GM19468 (cell line): ENCODE results near the gene OSBP2.

Experiments used
- ATAC-seq: cut with Tn5 transposase; IDR thresholded peaks from one replicate; pipeline ENCODE4 v1.9.1; 2021; ENCODE audit warnings: mild to moderate bottlenecking, moderate library complexity, moderate number of reproducible peaks; ENCODE audit not compliant: unreplicated experiment; ENCODE audit errors: extremely low read depth

OSBP2 gene

GRCh38 chr22:30694640-30695350, at the start of gene OSBP2:
Gene OSBP2 (plus strand): TSS chr22:30694874. CDS start chr22:30694910, 36 bp downstream.
- no peak for ATAC-seq

DNA sequence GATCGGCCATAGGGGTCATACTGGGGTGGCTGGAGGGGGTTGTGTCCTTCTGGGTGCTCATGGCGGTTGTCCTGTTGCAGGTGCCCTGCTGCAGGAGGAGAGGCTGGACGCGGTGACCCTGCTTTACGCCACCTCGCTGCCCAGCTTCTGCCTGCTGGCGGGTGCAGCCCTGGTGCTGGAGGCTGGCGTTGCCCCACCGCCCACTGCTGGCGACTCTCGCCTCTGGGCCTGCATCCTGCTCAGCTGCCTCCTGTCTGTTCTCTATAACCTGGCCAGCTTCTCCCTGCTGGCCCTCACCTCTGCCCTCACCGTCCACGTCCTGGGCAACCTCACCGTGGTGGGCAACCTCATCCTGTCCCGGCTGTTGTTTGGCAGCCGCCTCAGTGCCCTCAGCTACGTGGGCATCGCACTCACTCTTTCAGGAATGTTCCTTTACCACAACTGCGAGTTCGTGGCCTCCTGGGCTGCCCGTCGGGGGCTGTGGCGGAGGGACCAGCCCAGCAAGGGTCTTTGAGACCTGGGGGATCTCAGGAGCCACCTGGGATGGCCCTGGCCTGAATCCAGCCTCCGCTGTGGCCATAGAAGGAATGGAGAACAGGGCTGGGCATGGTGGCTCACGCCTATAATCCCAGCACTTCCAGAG, 48.0 kb upstream of the OSBP2 start:
- ATAC-seq, result no peak

GRCh38 chr22:30647536-30647935, 47.1 kb upstream of the OSBP2 start:
- no peak for ATAC-seq

DNA sequence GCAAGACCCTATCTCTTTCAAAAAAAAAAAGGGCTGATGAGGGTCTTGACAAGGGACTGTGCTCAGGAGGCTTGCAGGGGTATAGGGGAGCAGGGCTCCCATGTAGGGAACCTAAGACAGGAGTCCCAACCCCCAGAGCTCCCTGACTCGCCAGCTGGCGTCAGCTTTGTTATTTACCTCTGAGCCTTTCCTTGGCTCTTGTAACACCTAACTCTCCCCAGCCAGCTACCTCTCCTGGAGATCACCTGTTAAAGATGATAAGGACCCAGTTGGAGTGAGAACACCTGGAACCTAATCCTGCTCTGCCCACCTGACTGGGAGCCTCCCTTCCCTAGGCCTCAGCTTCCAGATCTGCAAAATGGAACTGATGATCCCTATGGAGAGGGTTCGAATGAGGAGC, 45.8 kb upstream of the OSBP2 start:
- no peak for ATAC-seq

DNA sequence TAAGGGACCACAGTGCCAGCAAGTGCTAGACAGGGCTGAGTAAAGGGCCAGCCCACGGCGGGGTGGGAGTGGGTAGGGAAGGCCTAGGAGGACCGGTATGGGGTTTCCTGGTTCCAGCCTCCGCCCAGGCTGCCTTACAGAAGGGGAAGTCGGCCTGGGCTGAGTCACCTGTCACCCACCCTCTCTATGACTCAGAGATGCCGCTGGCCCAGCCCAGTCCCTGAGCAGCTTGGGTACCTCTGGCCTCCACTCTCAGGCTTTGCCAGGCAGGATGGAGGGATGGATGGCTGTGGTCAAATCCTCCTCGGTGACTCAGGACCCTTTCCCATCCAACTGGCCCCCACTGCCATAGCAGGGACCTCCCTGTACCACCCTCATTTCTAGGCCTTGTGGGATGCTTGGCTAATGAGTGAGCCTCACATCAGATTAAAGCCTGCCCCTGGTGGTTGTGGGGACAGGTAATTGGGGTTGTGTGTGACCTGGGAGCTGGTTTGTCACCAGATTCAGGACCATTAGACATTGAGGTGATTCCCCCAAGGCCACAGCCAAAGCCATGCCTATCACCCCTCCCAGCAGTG, 45.2 kb upstream of the OSBP2 start:
- ATAC-seq, result no peak

DNA sequence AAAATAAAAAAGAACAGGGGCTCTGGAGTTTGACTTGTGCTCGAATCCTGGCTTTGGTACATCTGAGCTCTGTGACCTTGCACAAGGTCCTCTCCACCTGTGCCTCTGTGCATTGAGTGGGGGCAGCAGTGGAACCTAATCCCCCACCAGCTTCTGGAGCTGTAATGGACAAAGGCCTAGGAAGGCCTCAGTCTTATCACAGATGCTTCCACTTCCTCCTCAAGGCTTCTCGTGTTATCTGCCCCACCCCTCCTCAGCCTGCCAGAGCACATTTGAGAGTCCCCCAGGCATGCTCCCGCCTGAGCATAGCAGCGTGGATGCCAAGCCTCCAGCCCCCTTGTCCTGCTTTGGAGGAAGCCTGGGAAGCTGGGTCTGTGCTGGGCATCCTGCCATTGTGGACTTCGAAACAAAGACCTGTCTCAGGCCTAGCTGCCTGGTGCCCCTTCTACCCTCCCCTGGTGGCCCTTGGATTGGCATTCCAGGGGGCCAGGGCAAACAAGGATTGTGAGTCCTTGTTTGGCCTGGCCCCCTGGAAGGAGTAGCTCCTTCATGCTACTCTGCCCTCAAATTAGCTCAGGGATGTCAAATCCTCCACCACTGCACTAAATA, 44.1 kb upstream of the OSBP2 start:
- no peak for ATAC-seq

- no peak for ATAC-seq
These were observed 41.8 kb upstream of the OSBP2 start for GRCh38 chr22:30652852-30653251.

GRCh38 chr22:30654361-30654760, 40.3 kb upstream of the OSBP2 start:
- no peak for ATAC-seq

DNA sequence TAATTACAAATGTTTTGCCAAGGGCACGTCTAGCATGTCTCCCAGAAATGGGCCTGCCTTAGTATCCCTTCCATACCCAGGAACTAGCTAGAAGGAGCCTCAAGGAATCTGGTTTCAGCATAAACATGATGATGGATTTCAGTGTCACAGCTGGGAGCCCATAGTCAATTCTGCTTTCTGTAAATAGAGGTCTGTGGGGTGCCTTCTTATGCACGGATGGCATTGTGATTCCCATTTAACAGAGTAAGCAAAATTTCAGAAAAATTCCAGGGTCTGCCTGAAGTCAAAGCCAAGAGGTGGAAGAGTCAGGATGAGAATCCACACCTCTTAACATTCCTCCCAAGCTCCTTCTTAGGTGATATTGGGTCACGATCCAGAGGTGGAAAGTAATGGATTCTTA, 39.1 kb upstream of the OSBP2 start:
- ATAC-seq, result no peak

DNA sequence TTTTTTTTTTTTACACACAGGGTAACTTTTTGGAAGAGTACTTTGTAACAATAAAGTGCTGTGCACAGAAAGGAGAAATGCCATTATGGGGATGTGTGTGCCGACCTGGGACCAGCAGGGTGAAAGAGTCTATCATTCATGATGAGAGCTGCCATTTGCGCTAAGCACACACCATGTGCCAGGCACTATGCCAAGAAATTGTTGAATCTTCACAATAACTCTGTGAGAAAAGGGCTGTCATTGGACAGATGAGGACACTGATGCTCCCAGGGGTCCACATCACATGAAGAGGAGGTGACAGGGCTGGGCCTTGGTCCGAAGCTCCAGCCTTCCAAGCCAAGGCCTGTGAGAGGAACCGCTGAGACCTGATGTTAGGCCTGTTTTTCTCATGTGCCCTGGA, 32.6 kb upstream of the OSBP2 start:
- no peak for ATAC-seq

- ATAC-seq, result no peak
These were observed 29.9 kb upstream of the OSBP2 start for GRCh38 chr22:30664798-30665197.

DNA sequence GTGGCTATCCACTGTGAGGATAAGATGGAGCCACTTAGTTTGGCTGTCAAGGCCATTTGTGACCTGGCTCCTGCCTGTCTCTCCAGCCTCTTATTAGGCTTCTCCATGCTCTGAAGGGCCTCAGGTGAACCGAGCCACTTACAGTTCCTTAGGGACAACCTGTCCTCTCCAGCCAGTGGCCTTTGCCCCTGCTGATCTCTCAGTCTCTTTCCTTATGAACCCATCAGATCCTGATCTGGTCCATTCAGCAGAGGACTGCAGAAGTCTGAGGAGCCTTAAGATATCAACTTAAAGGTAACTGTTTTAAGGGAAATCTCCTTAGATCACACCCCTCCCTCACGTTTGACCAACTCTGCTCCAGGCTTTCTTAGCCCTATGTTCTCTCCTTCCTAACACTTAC, 29.4 kb upstream of the OSBP2 start:
- no peak for ATAC-seq

DNA sequence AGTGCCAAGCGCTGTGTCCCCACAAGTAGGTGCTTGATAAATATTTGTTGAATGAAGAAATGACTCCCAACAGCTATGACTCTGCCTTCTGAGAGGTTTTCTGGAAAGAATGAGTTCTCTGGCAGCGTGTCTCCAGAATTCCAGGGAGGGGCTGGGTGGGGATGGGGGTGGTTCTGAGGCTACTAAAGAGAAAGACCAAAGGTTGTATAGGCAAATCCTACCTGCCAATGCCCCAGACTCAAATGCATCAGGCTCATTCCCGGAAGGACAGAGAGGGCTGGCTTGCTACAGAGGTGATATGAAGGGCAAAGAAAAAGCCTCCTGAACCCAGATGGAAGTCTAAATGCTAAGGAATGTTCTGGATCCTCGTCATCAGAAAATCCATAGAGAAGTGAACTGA, 28.9 kb upstream of the OSBP2 start:
- no peak for ATAC-seq

- ATAC-seq, result no peak
These were observed 27.6 kb upstream of the OSBP2 start for GRCh38 chr22:30667107-30667493.

DNA sequence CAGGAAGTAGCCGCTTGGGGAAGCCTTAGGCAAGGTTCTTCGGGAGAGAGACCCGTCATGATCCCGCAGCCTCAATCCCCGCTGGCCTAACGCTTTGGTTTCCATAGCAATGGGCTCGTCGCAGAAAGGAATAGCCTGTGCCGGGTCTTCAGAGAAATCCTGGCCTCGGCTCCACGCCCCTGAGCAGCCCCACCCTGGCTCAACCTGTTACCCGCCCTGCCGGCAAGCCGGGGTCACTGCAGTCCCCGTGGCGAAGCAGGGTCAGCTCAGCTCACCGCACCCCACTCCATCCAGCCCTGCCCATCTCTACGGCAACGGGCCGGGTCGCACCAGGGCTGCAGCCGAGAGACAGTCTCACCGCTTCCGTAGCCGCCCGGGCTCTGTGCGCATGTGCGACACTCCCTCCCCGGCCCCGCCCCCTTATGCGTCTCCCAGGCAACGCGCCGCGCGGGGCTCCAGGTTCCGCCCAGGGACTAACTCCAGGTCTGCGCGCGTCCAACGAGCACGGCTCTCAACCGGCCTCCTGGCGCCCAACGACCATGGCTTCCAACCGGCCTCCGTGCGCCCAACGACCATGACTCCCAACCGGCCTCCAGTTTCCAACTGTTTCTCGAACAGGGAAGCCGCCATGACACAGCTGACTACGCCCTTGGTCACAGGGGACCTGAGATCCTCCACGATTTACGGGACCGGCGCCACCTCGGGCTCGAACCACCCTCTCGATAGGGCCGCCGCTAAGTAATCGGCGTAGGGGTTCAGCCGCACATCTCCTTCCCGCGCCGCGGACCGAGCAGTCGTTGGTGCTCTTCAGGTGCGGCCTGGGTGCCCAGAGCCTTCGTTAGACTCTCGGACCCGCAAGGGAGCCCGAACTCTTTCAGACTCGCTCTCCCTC, 26.9 kb upstream of the OSBP2 start, which contains the start of gene DUSP18:
TSS of gene DUSP18 (minus strand) at position 382 of the 892 bp plus-strand sequence. CDS start 3,872 bp downstream, outside the sequence.
- no peak for ATAC-seq

DNA sequence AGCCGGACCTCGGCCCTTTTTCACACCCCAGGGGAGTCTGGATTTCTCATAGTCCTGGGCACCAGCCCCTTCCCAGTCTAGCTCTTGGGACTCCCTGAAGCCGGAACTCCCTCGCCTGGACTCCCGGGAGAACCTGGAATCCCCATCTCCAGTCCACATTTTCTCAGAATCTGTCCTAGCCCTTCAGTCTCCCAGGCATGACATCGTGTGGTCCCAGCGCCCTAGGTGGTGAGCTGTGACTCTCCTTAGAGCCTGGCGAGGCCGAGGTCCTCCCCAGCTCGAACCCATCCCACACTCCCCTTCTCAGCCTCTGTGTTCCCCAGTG, 26.3 kb upstream of the OSBP2 start:
- no peak for ATAC-seq

- ATAC-seq, result no peak
These were observed 23.6 kb upstream of the OSBP2 start for GRCh38 chr22:30671071-30671470.

- ATAC-seq, result no peak
These were observed 21.5 kb upstream of the OSBP2 start for GRCh38 chr22:30673136-30673535.

DNA sequence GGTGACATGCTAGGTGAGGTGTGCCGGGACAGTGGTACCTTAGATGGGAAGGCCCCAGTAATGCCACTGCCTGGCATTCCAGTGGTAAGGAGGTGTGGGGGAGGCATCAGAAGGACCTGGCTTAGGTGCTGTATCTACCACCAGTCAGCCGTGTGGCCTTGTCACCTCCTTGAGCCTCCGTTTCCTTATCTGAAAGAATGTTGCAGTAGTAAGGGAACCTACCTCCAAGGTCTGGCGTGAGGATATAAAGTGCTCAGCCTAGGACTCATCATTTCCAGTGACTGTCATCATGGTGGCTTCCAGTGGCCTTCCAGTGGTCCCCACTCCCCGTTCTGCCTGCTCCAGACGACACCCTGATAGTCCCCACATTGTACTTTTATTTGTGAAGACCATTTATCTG, 20.2 kb upstream of the OSBP2 start:
- ATAC-seq, result no peak

GRCh38 chr22:30675436-30675835, 19.2 kb upstream of the OSBP2 start:
- no peak for ATAC-seq
